NCI-H1930 (cell line): ENCODE measurements around the gene PNPLA8.
"Not testable (repeated sequence)": the region's sequence is repeated elsewhere in the genome, so short reads cannot be mapped to it uniquely, and the experiment has no call there.

ENCODE experiments used
- DNase-seq, 2 experiments: peaks; one replicate each; lab custom pipeline; 2025; lab: John Stamatoyannopoulos, UW

PNPLA8 gene

DNA sequence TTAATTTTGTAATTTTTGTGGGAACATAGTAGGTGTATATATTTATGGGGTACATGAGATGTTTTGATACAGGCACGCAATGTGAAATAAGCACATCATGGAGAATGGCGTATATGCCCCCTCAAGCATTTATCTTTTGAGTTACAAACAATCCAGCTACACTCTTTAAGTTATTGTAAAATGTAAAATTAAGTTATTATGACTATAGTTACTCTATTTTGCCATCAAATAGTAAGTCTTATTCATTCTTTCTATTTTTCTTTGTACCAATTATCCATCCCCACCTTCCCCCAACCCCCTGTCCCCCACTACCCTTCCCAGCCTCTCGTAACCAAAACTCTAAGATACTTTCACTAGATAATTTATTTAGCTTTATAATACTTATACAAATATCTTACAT lies 7.8 kb upstream of the PNPLA8 start:
- no peak for DNase-seq

DNA sequence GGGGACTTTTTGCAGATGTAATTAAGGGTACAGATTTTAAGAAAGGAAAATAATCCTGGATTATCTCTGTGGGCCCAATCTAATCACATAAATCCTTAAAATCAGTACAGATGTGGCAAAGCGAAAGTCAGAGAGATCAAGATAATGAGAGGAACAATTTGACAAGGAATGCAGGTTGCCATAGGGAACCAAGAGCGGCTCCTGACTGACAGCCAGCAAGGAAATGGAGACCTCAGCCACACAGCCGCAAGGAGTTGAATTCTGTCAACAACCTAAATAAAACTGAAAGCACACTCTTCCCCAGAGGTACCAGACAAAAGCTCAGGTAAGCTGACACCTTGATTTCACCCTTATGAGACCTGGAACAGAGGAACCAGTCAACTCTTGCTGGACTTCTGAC lies 3.4 kb upstream of the PNPLA8 start:
- no peak for DNase-seq

DNA sequence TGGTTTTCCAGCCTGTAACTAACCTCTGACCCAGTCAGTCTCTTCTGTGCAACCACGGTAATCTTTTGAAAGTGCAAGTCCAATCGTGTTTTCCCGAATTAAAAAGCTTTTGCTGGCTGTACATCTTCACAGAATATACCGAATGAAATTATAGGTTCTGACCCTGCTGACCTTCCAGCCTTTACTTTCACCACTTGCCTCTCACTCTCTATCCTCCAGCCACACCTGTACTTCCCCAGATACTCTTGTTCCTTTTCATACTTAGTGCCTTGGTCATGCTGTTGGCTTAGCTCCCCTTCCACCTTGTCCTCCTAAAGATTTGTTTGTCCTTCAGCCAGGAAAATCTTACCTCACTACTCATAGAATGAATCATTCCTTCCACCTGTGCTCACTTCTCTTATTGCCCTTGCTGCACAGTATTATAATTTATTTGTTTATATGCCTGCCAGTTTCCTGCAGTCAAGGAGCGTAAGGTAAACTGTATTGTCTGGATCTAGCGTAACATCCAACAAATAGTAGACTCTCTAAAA lies 2.3 kb upstream of the PNPLA8 start:
- DNase-seq, result no peak

DNA sequence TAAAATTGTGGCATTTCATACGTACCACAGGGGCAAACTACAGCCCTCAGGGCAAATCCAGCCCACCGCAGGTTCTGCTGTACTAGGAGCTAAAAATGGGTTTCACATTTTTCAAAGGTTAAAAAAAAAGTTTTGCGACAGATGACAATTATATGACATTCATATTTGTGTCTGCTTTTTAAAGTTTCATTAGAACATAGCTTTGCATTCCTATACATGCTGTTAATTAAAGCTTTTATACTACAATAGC lies 758 bp upstream of the PNPLA8 start:
- no peak for DNase-seq

DNA sequence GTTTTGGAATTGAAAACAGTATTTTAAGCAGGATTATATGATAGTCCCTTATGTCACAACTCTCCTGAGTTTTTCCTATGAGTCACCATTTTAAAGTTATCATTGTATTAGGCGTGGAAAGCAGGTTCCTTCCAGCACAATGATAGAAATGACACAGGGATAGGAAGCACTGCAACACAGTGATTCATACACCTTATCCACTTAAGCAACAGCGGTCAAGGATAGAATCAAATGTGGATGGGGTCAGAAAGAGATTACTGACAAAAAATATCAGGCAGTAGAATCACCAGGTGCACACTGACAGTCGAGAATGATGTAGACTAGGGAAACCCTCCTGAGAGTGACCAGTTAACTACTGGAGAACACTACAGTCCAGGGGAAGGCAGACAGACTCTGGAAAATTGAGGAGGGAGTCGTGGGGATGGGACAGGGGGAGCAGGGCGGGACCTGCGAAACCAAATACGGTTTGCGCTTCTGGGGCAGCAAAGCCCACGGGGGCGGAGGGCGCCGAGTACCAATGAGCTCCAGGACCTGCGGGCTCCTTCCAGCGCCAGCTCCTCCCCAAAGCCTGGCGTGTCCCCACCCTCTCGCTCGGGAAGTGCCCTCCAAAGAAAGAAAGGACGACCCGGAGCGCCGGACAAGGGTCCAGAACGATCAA lies 479 bp downstream of the PNPLA8 start:
- DNase-seq, result no peak

DNA sequence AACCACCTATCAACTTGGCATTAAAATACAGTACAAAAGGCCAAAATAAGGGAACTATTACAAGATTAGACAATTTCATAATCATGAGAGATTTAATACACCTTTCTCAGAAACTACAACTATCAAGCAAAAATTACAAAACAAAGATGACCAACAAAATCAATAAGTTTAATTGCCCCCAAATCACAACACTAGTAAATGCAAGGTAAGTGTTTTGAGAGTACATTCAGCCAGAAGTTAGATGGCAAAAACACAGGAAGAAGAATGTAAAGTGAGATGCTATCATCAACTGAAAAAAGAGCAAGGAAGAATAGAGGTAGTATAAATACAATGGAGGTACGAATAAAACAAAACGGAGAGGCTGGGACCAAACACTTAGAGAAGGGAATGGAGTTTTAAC lies 3.2 kb downstream of the PNPLA8 start:
- DNase-seq, result no peak

DNA sequence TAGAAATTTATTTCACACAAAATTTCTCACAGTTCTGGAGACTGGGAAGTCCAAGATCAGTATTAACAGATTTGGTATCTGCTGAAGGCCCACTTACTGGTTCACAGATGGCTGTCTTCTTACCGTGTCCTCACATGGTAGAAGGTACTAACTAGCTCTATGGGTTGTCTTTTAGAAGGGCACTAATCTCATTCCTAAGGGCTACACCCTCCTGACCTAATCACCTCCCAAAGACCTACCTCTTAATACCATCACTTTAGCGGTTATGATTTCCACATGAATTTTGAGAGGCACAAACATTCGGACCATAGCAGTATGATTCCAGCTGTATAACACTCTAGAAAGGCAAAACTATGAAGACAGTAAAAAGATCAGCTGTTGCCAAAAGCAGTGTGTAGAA lies 8.0 kb downstream of the PNPLA8 start:
- no peak for DNase-seq

DNA sequence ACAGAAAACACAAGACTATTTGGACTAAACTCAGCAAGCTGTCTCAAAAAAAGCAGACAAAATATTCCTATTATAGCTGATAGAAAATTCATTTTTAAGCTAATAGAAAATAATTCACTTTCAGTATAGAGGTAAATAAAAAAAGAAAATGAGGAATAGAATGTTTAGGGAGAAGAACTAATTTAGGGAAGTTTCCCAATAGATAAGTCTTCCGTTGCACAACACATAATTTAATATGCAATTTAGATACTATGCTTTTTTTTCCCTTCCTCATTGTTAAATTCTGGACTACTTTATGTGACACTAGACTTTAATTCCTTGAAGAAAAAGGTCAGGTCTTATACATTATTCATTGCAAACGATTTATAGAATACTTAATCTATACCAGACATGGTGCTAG lies 10.3 kb downstream of the PNPLA8 start:
- DNase-seq, result no peak

DNA sequence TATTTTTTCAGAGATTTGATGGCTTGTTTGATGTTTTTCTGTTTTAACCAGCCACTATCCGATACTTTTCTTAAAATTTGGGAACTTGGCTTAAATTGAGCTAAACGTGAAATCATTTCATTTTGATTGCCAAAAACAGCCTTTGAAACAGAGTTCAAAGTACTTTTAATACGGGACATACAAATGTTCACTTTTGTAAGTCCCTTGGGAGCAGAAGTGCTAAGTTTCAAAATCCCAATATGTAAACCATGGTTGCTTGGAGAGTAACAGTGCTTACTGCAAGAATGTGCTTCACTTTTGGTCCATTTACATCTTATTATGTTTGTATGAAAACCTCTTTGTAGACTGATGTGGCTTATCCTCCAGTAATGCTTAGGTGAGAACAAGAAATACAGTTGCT lies 10.9 kb downstream of the PNPLA8 start:
- DNase-seq, result no peak

DNA sequence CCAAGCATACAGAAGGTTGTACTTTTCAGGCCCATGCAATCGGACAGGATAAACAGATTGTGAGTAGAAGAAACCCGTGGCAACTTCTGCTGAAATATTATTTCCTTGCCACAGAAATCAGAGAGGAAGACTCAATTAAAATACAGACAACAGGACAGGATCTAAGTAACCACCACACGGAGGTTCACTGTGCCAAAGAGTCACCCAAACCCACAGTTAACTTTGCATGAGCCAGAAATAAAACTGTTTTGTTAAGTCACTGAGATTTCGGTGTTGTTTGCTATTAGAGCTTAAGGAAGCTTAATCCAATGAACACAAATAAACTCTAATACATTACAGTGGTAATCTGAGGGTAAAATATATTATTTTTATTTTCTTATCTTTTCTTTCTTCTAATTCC lies 14.0 kb downstream of the PNPLA8 start:
- DNase-seq, result no peak

DNA sequence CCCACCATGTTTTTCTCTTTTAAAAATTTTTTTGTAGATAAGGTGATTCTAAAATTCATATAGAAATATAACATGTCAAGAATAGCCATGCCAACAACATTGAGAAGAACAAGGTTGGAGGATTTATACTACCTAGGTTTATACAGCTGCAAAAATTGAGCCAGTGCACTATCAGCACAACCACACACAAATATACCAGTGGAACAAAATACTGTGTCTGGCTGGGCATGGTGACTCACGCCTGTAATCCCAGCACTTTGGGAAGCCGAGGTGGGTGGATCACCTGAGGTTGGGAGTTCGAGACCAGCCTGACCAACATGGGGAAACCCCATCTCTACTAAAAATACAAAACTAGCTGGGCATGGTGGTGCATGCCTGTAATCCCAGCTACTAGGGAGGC lies 21.4 kb downstream of the PNPLA8 start:
- DNase-seq, result not testable (repeated sequence)

DNA sequence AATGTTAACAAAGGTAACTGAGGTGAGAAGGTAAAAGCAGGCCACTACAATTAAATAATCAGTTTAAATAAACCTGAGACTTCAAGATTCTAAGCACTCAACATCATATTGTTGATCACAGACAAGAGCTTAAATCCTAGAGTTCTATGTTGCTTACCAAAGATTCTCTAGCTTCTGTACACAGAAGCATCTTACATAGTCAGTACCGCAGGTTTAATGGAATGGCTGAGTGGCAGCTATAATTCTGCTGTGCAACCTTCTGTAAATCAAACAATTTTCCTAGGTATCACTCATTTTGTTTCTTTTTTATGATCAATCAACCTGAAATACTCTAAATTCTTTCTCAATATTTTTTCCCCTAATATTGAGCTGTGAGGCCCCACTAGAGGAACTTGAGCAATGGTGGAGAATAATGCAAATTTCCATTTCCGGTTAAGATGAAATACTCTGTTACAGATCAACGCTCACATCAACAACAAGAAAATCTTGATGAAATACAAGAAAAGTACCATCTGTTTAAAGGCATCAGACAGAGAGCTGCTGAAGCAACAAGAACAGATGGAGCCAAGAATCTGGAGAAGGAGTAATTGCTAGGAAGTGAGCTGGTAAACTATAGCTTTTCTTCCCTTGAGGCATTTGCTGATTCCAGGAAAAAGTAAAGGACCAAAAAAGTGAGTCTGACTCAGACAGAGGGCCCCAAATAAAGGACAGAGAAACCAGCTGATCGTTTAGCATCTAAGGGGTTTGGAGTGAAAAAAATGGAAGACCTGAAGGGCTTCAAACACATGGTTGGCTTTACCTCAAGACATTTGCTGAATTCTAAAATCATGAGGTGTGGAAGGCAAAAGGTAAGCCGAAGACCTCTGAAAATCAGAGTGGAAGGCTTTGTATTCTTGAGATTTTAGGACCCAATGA lies 22.6 kb downstream of the PNPLA8 start:
- no peak for DNase-seq

DNA sequence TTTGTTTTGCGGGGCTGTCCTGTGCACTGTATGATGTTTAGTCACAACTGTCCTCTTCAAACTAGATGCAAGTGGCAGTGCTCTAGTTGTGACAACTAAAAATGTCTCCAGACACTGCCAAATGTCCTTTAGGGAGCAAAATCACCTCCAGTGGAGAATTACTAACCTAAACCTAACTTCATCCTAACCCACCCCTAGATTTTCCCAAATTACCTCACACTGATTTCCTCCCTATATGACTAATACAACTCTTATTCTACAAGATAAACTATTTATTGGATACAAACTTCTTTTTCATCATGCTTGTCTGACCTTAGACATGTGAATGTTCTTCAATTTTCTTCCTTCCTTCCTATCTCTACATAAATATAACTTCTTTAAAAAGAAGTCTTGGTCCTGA lies 26.4 kb downstream of the PNPLA8 start:
- DNase-seq, result no peak

DNA sequence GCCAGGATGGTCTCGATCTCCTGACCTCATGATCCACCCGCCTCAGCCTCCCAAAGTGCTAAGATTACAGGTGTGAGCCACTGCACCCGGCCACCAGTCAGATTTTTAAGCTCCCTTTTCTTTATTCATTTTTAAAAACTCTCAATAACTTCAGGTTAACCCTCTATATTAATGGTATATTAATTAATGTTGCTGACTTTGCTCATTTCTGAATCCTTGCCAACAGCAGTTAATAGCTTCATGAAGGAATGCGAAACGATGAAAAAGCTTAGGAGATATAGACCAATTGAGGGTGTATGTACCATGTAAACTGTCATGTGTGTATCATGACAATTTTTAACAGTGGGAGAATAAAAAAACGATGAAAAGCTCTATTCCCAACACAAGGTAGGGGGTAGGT lies 27.5 kb downstream of the PNPLA8 start:
- DNase-seq, result no peak

DNA sequence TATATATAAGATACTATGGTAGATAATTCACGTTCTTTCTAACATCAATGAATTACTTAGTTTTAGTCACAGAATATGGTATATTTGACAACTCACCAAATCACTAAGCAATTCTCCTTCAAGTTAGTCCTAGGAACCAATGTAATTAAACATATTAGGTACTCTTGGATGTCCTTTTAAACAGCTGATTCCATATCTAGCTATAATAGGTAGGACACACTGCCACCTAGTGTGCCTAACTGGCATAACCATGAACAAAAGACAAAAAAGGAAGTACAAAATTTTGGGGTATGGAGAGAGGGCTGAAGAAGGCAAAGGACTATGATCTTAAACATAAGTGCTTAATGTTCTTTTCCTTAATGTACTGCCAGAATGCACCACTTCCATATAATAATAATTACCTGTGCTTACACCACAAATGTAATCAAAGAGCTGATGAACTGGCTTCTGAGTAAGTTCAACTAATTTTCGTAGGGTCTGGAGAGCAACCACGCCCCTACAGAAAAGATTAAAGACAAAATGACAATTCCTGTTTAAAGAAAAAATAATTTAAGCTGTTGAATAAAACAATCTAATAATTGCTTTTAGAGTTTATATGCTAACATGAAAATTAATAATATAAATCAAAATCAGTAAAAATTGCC lies 28.7 kb downstream of the PNPLA8 start:
- DNase-seq, result peak; percentile 43 to 52

DNA sequence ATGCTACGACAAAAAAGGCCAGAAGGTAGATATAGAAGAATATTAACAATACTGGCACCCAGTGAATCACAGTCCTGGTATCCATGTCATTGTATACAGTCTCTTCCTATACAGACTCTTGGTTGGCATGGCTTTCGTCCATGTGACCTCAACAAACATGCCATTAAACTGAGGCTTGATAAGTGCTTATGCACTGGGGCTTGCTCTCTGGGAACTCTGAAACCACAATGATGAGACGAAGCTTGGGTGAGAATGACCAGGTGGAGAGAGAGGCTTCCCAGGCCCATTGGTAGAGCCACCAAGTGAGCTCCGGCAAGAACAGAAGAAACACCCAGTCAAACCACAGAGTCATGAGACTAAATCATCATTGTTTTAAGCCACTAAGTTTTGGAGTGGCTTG lies 33.2 kb downstream of the PNPLA8 start:
- DNase-seq, result no peak

DNA sequence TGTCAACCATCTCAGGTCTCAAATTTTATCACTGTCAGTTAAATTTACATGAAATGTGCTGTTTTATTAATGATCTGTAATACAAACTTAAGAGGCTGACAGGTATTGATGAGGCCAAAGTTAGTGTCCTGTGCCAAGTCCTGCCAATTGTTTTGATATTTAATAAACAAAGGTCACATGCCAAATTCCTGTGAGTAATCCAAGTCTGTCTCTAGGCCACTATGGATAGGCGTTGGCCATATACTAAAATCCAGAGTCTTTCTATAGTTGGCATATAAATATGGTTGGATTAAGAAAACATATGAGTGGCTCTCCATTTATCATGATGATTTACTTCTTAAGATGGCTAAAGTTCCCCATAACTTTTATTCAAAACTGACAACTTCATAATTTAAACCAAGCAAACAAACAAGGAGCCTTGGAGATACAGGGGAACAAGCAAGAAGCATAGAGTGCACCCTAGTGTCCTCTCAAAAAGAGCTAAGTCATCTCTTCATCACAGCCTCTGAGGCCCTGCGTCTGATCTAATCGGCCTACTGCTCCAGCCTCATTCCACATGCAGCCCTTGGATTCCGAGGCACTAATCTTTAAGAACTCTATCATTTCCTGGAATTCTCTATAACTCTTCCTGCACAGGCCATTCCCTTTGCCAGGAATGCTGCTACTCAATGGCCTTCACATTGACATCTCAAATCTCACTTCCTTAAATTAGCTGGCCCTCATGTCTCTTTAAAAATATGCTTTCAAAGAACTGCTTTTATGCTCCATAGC lies 37.0 kb downstream of the PNPLA8 start:
- DNase-seq, result no peak

DNA sequence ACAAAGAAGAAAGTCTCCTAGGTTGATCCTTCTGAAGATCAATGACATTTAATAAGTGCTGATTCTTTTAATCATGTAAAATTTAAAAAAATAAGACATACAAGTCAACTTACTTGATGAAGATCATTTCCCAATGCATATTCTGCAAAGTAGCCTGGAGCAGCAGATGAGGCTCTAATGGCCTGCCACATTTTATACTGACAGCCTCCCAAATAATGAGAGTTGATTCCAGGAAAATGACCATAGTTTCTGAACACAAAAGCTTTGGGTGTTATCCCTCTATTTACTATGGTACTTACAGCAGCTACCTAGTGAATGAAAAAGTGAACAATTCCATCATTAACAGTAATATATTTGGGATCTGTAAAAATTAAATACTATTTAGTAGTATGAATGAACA lies 38.3 kb downstream of the PNPLA8 start:
- DNase-seq, result peak in 1 of 2 experiments; percentile 4

DNA sequence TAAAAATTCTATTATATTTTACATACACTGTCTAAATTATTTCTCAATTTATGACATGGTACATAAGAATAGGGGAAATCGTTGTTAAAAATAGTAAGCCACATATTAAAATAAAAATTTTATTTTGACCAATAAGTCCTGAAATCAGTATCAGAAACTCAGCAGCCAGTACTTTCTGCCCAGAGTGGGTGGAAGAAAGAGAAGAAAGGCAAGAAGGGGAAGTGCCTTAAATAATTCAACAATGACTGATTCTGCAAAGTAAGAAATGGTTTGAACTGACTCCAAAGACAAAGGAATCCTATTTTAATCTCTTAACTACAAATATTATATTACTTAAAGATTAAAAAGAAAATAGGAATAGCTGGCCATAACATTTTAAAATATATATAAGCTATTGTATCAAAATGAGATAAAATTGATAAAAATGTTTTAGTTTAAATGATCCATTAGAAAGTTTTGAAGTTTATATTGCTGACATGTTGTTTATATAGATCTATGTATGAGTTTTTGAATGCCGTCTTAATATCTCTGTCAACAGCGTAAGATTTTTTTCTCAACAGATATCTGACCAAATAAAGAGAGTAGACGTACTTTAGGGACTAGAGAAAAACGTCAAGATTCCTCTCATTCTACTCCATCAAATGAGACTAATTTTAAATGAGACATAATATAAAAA lies 39.5 kb downstream of the PNPLA8 start:
- DNase-seq, result no peak

DNA sequence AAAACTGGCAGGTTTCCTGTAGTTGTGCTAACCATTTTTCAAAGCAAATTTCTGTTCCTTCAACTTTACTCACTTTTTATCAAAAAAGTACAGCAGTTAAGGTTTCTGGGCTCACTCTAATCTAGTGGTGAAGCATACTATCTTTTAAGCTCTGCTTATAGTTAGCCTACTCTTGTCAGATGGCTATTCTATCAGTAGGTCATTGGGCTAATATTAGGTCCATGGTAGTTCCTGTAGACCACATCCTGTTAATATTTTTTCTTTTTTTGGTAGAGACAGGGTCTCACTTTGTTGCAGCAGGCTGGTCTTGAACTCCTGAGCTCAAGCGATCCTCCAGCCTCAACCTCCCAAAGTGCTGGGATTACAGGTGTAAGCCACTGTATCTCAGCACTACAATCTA lies 41.8 kb downstream of the PNPLA8 start:
- no peak for DNase-seq

DNA sequence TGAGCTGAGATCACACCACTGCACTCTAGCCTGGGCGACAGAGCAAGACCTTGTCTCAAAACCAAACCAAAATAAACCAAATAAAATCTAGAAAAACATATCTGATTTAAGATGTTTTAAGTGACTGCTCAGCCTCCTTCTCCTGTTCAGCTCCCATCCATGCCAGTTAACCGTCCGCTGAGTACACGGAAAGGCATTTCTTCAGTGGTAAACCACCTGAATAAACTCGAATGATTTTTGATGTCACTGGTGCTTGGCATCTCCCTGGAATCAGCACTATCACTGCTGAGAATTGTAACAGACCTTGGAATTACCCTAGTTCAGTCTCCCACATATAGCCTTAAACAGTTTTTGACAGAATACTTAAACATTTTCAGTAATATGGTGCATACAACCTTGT lies 45.6 kb downstream of the PNPLA8 start:
- no peak for DNase-seq

DNA sequence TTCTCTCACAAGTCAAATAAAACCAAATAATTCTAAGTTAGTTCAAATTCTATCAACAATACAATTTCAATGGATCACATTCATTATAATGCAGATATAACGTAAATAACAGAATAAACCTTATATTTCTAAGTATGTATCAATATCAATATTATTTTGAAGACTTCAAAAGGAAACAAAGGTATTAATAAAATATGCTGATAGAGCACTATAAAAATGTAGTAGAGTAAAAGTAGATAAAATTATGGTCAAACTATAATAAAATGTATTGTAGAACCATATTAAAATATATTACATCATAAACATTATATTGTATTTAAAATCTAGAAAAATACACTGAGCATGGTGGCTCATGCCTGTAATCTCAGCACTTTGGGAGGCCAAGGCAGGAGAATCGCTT lies 46.2 kb downstream of the PNPLA8 start:
- DNase-seq, result no peak
